H1 (cell line): ENCODE measurements around the gene FAM184B. TPM values are rescaled to one million over a fixed set of nuclear protein-coding genes. Genes with fewer than 3 reads are reported as not detected.

Source experiments
- ATF3 ChIP-seq: IDR thresholded peaks from 2 replicates; pipeline ENCODE4 v1.6.1; 2011; ENCODE audit warnings: low read depth, mild to moderate bottlenecking, low read length; ENCODE audit not compliant: insufficient read depth
- NRF1 ChIP-seq: IDR thresholded peaks from 2 replicates; pipeline ENCODE4 v1.6.1; 2011; ENCODE audit warnings: mild to moderate bottlenecking, low read depth, low read length, improper control_type of control experiment
- polyA plus RNA-seq, 7 experiments: library from polyadenylated mRNA; depleted of rRNA in 3 of 7; stranded (reverse) in 5 of 7; unstranded in 2 of 7; fragments of >200 nt in 5 of 7; fragments of 200-250 nt in 2 of 7; gene quantifications; 1 replicate in 5 of 7; 2 replicates in 1 of 7; 4 replicates in 1 of 7; pipeline versions ENCODE4 v1.2.1 to v1.2.3, GENCODE V29; 2011 to 2013; ENCODE audit warnings: missing spikeins in 2 of 7, mixed read lengths in 2 of 7
- total RNA-seq: library from RNA; stranded (reverse); fragmentation: NEBNext Ultra II Directional; extraction: Animal tissue kit (Norgen Biotek cat#: 25700); gene quantifications from 2 replicates; pipeline ENCODE4 v1.2.1, GENCODE V29; 2021

The FAM184B gene
- total and polyA plus RNA-seq, 2 of the 8 experiments (the other 6 are each of a cell fraction or from before 2014, with no cell fraction given) = 0.05 to 0.39 TPM

- TF ChIP-seq ATF3 (no peak), NRF1 (no peak)
Measured at GRCh38 chr4:17757621-17758020, 23.8 kb downstream of the FAM184B start (continued).
